GM23338 (cell line): Measurements from ENCODE around the gene SARS2. TPM values are rescaled to one million over a fixed set of nuclear protein-coding genes. Genes with fewer than 3 reads are reported as not detected.
"Not testable (repeated sequence)": the region's sequence is repeated elsewhere in the genome, so short reads cannot be mapped to it uniquely, and the experiment has no call there.

Source experiments
- ATAC-seq: fragments of 200-7000 bp; cut with Tn5 transposase; 3 replicates; pipeline ENCODE4 v1.9.1; 2020
- DNase-seq: peaks from one replicate; pipeline ENCODE4 v3.0.0-alpha.2; 2015; ENCODE audit warnings: low spot score
- H2AFZ ChIP-seq: fragments of 200-600 bp; sonication (generic); 2 replicates; pipeline ENCODE4 v1.8.0; 2016; ENCODE audit warnings: antibody characterized with exemption, mild to moderate bottlenecking, moderate library complexity
- H3F3A ChIP-seq: fragments of 200-600 bp; sonication (generic); replicated peaks from 2 replicates; pipeline ENCODE4 v1.8.0; 2017; ENCODE audit warnings: antibody characterized with exemption, mixed run types, low read depth
- H3K27ac ChIP-seq: fragments of 200-600 bp; sonication (generic); 2 replicates; pipeline ENCODE4 v1.6.1; 2016; ENCODE audit warnings: low read depth
- H3K27me3 ChIP-seq: fragments of 200-600 bp; sonication (generic); 2 replicates; pipeline ENCODE4 v1.8.0; 2016; ENCODE audit warnings: mild to moderate bottlenecking, mixed run types, moderate library complexity; ENCODE audit not compliant: insufficient read depth
- H3K36me3 ChIP-seq: fragments of 200-600 bp; sonication (generic); 2 replicates; pipeline ENCODE4 v1.8.0; 2016; ENCODE audit warnings: mild to moderate bottlenecking; ENCODE audit not compliant: insufficient read depth
- H3K4me1 ChIP-seq: fragments of 200-600 bp; sonication (generic); 2 replicates; pipeline ENCODE4 v1.8.0; 2016; ENCODE audit warnings: mild to moderate bottlenecking, moderate library complexity; ENCODE audit not compliant: insufficient read depth
- H3K4me2 ChIP-seq: fragments of 200-600 bp; sonication (generic); 2 replicates; pipeline ENCODE4 v1.7.1; 2017; ENCODE audit warnings: mixed run types
- H3K4me3 ChIP-seq: fragments of 200-600 bp; sonication (generic); 2 replicates; pipeline ENCODE4 v1.6.1; 2016; ENCODE audit warnings: mixed run types
- H3K79me2 ChIP-seq: fragments of 200-600 bp; sonication (generic); replicated peaks from 2 replicates; pipeline ENCODE4 v1.8.0; 2017; ENCODE audit warnings: mild to moderate bottlenecking; ENCODE audit not compliant: insufficient read depth
- H3K9me2 ChIP-seq: fragments of 200-600 bp; sonication (generic); 2 replicates; pipeline ENCODE4 v1.8.0; 2017; ENCODE audit not compliant: insufficient read depth
- H4K20me1 ChIP-seq: fragments of 200-600 bp; sonication (generic); replicated peaks from 2 replicates; pipeline ENCODE4 v1.8.0; 2017; ENCODE audit warnings: mild to moderate bottlenecking; ENCODE audit not compliant: insufficient read depth
- H3K27ac Mint-ChIP-seq: 2 replicates; pipeline ENCODE4 v1.8.0; 2020; ENCODE audit warnings: inconsistent platforms, mild to moderate bottlenecking, moderate library complexity, mixed read lengths
- H3K27me3 Mint-ChIP-seq: 3 replicates; pipeline ENCODE4 v1.8.0; 2022; ENCODE audit warnings: low read depth, mild to moderate bottlenecking, moderate library complexity, mixed read lengths, inconsistent platforms; ENCODE audit not compliant: insufficient read depth, poor library complexity
- H3K36me3 Mint-ChIP-seq: 3 replicates; pipeline ENCODE4 v1.8.0; 2021; ENCODE audit warnings: low read depth, mild to moderate bottlenecking, inconsistent platforms, moderate library complexity, mixed read lengths
- H3K4me1 Mint-ChIP-seq: 3 replicates; pipeline ENCODE4 v1.8.0; 2020; ENCODE audit warnings: mild to moderate bottlenecking, inconsistent platforms, mixed read lengths
- H3K4me3 Mint-ChIP-seq: 3 replicates; pipeline ENCODE4 v1.8.0; 2021; ENCODE audit warnings: moderate library complexity, mild to moderate bottlenecking, inconsistent platforms, mixed read lengths
- H3K9me3 Mint-ChIP-seq: 3 replicates; pipeline ENCODE4 v1.8.0; 2020; ENCODE audit warnings: moderate library complexity, mild to moderate bottlenecking, inconsistent platforms, mixed read lengths
- CREB1 ChIP-seq: fragments of 250-450 bp; sonication (Bioruptor Pico); IDR thresholded peaks from 2 replicates; pipeline ENCODE4 v1.5.0; 2020; ENCODE audit warnings: low read depth, mild to moderate bottlenecking, moderate library complexity
- EZH2 ChIP-seq: fragments of 200-600 bp; sonication (generic); IDR thresholded peaks from one replicate; pipeline ENCODE4 v1.8.0; 2017; ENCODE audit warnings: antibody characterized with exemption, mild to moderate bottlenecking, low read depth; ENCODE audit not compliant: unreplicated experiment
- EZH2phosphoT487 ChIP-seq: fragments of 200-600 bp; sonication (generic); IDR thresholded peaks from one replicate; pipeline ENCODE4 v1.8.1; 2018; ENCODE audit warnings: antibody characterized with exemption; ENCODE audit not compliant: unreplicated experiment
- NANOG ChIP-seq: IDR thresholded peaks from 2 replicates; pipeline ENCODE4 v1.6.1; 2016; ENCODE audit warnings: antibody characterized with exemption, borderline replicate concordance
- POLR2AphosphoS5 ChIP-seq: IDR thresholded peaks from 2 replicates; pipeline ENCODE4 v1.6.1; 2016; ENCODE audit warnings: antibody characterized with exemption, low read depth
- REST ChIP-seq: IDR thresholded peaks from one replicate; pipeline ENCODE4 v1.6.1; 2018; ENCODE audit warnings: antibody characterized with exemption; ENCODE audit not compliant: unreplicated experiment
- STAT1 ChIP-seq: IDR thresholded peaks from one replicate; pipeline ENCODE4 v1.6.1; 2016; ENCODE audit warnings: antibody characterized with exemption; ENCODE audit not compliant: unreplicated experiment
- ZNF114 ChIP-seq: fragments of 250-450 bp; sonication (Bioruptor Pico); IDR thresholded peaks from 2 replicates; pipeline ENCODE4 v1.5.0; 2020; ENCODE audit warnings: mild to moderate bottlenecking, moderate library complexity
- ZNF331 ChIP-seq: fragments of 250-450 bp; sonication (Bioruptor Pico); IDR thresholded peaks from 2 replicates; pipeline ENCODE4 v1.5.0; 2020; ENCODE audit warnings: low read depth, mild to moderate bottlenecking, moderate library complexity
- polyA plus RNA-seq: library from polyadenylated mRNA; unstranded; fragments of >200 nt; fragmentation: Nextera tagmentation; extraction: Ambion mirVana; gene quantifications from 2 replicates; pipeline ENCODE4 v1.2.1, GENCODE V29; 2016
- total RNA-seq: library from RNA; depleted of rRNA; stranded (reverse); fragments of >200 nt; shearing (Covaris generic); gene quantifications from 2 replicates; pipeline ENCODE4 v1.2.3, GENCODE V29; 2014
- TF ChIP-seq, protein P1 (sequence below), 2 experiments: fragments of 200-600 bp in 1 of 2; sonication (generic) in 1 of 2; conservative IDR thresholded peaks; 2 replicates each; pipeline versions ENCODE4 v1.5.1 to v1.6.1; 2016 to 2017; ENCODE audit warnings: antibody characterized with exemption in 2 of 2, low read depth in 2 of 2, mild to moderate bottlenecking in 2 of 2, moderate library complexity in 1 of 2
- TF ChIP-seq, protein P2 (sequence below): fragments of 250-450 bp; sonication (Bioruptor Pico); IDR thresholded peaks from 2 replicates; pipeline ENCODE4 v1.5.0; 2020; ENCODE audit warnings: mild to moderate bottlenecking, moderate library complexity

Gene SARS2
- total and polyA plus RNA-seq, 2 experiments from 2014 or later: 70.6 to 75.7 TPM

DNA sequence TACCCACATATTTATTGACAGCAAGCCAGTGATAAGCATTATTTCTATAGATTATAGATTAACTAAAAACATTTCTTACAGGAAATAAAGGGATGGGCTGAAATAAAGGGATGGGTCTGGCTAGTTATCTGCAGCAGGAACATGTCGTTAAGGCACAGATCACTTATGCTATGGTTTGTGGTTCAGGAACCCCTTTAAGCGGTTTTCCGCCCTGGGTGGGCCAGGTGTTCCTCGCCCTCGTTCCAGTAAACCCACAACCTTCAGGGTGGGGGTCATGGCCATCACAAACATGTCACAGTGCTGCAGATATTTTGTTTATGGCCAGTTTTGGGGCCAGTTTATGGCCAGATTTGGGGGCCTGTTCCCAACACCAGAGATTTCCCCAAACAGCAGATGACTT, 10.9 kb upstream of the SARS2 start:
- not testable (repeated sequence) for H3K79me2 ChIP-seq, DNase-seq, H3K9me3 Mint-ChIP-seq, H3K36me3 Mint-ChIP-seq, H3K4me1 Mint-ChIP-seq, H3K27me3 ChIP-seq, ATAC-seq, H4K20me1 ChIP-seq, H3K27ac Mint-ChIP-seq, H3K4me3 ChIP-seq, H3K27me3 Mint-ChIP-seq, H3K9me2 ChIP-seq, H3K4me1 ChIP-seq, H3K27ac ChIP-seq, H2AFZ ChIP-seq, H3K4me2 ChIP-seq, H3K36me3 ChIP-seq, H3F3A ChIP-seq, H3K4me3 Mint-ChIP-seq

DNA sequence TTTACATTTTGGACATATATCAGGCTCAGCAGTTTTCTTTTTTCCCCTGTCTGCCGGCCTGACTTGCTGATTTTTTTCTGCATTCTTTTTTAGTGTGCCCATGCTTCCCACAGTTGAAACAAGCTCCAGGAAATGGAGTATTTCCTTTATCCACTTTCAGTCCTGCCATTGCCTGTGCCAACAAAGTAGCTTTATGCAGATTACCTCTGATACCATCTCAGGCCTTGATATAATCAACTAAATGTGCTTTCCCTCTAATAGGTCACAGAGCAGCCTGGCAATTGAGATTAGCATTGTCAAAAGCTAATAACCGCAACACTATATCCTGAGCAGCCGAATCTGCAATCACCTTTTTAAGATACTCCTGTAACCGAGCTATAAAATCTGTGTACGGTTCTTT, 9.4 kb upstream of the SARS2 start:
- Histone ChIP-seq H3K27me3 (no peaks in the 10 kb centered on the region), H3F3A (no peaks in the 10 kb centered on the region; the same call in 1 of the 2 replicates), H4K20me1 (no peaks in the 10 kb centered on the region), H3K79me2 (no peaks in the 10 kb centered on the region), H3K9me2 (no peaks in the 10 kb centered on the region), H3K4me3 (no peak overlapping the region), H3K36me3 (no peaks in the 10 kb centered on the region), H3K27ac (no peak overlapping the region), H2AFZ (no peak overlapping the region), H3K4me1 (no peaks in the 10 kb centered on the region), H3K4me2 (no peak overlapping the region)
- Mint-ChIP-seq H3K9me3 (peaks cover 13% of the 10 kb centered on the region), H3K4me3 (no peak overlapping the region), H3K36me3 (peaks cover 22% of the 10 kb centered on the region), H3K27ac (no peak overlapping the region), H3K27me3 (peaks cover 5% of the 10 kb centered on the region), H3K4me1 (no peaks in the 10 kb centered on the region)
- DNase-seq (no peak), ATAC-seq (no peak)
- TF ChIP-seq NANOG (no peak), EZH2phosphoT487 (no peak), STAT1 (no peak), POLR2AphosphoS5 (no peak), ZNF331 (no peak), ZNF114 (CRISPR knock-in tag) (no peak), REST (no peak), CREB1 (CRISPR knock-in tag) (no peak), EZH2 (no peak)
- TF ChIP-seq, protein P1, sequence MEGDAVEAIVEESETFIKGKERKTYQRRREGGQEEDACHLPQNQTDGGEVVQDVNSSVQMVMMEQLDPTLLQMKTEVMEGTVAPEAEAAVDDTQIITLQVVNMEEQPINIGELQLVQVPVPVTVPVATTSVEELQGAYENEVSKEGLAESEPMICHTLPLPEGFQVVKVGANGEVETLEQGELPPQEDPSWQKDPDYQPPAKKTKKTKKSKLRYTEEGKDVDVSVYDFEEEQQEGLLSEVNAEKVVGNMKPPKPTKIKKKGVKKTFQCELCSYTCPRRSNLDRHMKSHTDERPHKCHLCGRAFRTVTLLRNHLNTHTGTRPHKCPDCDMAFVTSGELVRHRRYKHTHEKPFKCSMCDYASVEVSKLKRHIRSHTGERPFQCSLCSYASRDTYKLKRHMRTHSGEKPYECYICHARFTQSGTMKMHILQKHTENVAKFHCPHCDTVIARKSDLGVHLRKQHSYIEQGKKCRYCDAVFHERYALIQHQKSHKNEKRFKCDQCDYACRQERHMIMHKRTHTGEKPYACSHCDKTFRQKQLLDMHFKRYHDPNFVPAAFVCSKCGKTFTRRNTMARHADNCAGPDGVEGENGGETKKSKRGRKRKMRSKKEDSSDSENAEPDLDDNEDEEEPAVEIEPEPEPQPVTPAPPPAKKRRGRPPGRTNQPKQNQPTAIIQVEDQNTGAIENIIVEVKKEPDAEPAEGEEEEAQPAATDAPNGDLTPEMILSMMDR (conservative IDR thresholded peaks at IDR 0.05; ENCODE audit: low read depth in 2 of 2): no peak
- TF ChIP-seq, protein P2, sequence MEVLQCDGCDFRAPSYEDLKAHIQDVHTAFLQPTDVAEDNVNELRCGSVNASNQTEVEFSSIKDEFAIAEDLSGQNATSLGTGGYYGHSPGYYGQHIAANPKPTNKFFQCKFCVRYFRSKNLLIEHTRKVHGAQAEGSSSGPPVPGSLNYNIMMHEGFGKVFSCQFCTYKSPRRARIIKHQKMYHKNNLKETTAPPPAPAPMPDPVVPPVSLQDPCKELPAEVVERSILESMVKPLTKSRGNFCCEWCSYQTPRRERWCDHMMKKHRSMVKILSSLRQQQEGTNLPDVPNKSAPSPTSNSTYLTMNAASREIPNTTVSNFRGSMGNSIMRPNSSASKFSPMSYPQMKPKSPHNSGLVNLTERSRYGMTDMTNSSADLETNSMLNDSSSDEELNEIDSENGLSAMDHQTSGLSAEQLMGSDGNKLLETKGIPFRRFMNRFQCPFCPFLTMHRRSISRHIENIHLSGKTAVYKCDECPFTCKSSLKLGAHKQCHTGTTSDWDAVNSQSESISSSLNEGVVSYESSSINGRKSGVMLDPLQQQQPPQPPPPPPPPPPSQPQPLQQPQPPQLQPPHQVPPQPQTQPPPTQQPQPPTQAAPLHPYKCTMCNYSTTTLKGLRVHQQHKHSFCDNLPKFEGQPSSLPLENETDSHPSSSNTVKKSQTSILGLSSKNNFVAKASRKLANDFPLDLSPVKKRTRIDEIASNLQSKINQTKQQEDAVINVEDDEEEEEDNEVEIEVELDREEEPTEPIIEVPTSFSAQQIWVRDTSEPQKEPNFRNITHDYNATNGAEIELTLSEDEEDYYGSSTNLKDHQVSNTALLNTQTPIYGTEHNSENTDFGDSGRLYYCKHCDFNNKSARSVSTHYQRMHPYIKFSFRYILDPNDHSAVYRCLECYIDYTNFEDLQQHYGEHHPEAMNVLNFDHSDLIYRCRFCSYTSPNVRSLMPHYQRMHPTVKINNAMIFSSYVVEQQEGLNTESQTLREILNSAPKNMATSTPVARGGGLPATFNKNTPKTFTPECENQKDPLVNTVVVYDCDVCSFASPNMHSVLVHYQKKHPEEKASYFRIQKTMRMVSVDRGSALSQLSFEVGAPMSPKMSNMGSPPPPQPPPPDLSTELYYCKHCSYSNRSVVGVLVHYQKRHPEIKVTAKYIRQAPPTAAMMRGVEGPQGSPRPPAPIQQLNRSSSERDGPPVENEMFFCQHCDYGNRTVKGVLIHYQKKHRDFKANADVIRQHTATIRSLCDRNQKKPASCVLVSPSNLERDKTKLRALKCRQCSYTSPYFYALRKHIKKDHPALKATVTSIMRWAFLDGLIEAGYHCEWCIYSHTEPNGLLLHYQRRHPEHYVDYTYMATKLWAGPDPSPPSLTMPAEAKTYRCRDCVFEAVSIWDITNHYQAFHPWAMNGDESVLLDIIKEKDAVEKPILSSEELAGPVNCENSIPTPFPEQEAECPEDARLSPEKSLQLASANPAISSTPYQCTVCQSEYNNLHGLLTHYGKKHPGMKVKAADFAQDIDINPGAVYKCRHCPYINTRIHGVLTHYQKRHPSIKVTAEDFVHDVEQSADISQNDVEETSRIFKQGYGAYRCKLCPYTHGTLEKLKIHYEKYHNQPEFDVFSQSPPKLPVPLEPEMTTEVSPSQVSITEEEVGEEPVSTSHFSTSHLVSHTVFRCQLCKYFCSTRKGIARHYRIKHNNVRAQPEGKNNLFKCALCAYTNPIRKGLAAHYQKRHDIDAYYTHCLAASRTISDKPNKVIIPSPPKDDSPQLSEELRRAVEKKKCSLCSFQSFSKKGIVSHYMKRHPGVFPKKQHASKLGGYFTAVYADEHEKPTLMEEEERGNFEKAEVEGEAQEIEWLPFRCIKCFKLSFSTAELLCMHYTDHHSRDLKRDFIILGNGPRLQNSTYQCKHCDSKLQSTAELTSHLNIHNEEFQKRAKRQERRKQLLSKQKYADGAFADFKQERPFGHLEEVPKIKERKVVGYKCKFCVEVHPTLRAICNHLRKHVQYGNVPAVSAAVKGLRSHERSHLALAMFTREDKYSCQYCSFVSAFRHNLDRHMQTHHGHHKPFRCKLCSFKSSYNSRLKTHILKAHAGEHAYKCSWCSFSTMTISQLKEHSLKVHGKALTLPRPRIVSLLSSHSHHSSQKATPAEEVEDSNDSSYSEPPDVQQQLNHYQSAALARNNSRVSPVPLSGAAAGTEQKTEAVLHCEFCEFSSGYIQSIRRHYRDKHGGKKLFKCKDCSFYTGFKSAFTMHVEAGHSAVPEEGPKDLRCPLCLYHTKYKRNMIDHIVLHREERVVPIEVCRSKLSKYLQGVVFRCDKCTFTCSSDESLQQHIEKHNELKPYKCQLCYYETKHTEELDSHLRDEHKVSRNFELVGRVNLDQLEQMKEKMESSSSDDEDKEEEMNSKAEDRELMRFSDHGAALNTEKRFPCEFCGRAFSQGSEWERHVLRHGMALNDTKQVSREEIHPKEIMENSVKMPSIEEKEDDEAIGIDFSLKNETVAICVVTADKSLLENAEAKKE (CRISPR knock-in tag): no peak
